ENCODE results near the gene CACNA1A.

The CACNA1A gene

DNA sequence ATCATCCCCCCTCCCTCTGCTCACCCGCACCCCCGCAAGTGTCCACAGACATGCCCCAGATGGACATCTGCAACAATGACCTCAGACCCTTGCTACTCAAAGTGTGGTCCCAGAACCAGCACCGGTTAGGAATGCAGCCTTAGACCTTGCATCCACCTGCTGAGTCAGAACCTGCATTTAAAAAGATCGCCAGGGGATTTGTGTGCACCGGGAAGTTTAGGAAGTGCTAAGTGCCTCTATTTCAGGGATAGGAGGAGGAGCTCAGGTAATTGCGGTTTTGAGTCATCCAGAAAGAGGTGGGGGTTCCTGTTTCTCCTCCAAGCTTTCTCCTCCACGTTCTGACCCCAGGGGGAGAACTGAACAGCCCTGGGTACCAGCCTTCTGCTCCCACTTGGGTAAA lies 46.2 kb downstream of the CACNA1A start:
- Histone ChIP-seq H3K4me3 (replicated peaks; ENCODE audit: insufficient read depth, low read length) (no peak overlapping the region), H3K27me3 (ENCODE audit: insufficient read depth, poor library complexity, severe bottlenecking) (no peaks in the 10 kb centered on the region), H3K27ac (replicated peaks) (no peak overlapping the region)
- TF ChIP-seq GABPA (IDR thresholded peaks at IDR 0.05; ENCODE audit: low read depth) (no peak), CTCF (IDR thresholded peaks at IDR 0.05; ENCODE audit: insufficient read depth, low read length) (no peak)
- DNase-seq (ENCODE audit: low read depth in 1 of 2, low spot score in 1 of 2): no peak

DNA sequence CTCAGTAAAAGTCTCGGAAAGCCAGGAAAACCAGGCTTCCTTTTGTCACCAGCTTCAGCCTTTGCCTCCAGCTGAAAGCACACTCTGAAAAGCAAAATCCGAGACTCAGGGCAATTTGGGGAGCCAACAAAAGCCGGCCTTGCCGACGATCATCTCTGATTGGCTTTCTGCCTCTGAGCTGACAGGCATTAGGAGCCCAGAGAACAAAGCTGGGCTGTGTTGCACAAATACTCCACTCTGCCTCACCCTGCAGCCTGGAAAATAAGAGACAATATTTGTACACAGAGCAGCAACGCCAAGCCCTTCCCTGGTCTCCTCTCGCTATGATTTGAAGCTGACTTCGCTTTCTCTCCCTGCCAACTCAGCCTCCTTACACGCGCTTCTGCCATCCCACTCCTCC lies 46.9 kb downstream of the CACNA1A start:
- Histone ChIP-seq H3K27ac (replicated peaks) (no peak overlapping the region), H3K4me3 (replicated peaks; ENCODE audit: insufficient read depth, low read length) (no peak overlapping the region), H3K27me3 (ENCODE audit: insufficient read depth, poor library complexity, severe bottlenecking) (no peaks in the 10 kb centered on the region)
- TF ChIP-seq, protein P1, sequence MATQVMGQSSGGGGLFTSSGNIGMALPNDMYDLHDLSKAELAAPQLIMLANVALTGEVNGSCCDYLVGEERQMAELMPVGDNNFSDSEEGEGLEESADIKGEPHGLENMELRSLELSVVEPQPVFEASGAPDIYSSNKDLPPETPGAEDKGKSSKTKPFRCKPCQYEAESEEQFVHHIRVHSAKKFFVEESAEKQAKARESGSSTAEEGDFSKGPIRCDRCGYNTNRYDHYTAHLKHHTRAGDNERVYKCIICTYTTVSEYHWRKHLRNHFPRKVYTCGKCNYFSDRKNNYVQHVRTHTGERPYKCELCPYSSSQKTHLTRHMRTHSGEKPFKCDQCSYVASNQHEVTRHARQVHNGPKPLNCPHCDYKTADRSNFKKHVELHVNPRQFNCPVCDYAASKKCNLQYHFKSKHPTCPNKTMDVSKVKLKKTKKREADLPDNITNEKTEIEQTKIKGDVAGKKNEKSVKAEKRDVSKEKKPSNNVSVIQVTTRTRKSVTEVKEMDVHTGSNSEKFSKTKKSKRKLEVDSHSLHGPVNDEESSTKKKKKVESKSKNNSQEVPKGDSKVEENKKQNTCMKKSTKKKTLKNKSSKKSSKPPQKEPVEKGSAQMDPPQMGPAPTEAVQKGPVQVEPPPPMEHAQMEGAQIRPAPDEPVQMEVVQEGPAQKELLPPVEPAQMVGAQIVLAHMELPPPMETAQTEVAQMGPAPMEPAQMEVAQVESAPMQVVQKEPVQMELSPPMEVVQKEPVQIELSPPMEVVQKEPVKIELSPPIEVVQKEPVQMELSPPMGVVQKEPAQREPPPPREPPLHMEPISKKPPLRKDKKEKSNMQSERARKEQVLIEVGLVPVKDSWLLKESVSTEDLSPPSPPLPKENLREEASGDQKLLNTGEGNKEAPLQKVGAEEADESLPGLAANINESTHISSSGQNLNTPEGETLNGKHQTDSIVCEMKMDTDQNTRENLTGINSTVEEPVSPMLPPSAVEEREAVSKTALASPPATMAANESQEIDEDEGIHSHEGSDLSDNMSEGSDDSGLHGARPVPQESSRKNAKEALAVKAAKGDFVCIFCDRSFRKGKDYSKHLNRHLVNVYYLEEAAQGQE (IDR thresholded peaks at IDR 0.05; ENCODE audit: insufficient replicate concordance, low read depth): no peak
- TF ChIP-seq SPI1 (IDR thresholded peaks at IDR 0.05; ENCODE audit: borderline replicate concordance, low read depth) (no peak), GABPA (IDR thresholded peaks at IDR 0.05; ENCODE audit: low read depth) (no peak), POLR2AphosphoS5 (IDR thresholded peaks at IDR 0.05; ENCODE audit: low read depth) (no peak), CTCF (IDR thresholded peaks at IDR 0.05; ENCODE audit: insufficient read depth, low read length) (no peak)
- DNase-seq (ENCODE audit: low read depth in 1 of 2, low spot score in 1 of 2): no peak

DNA sequence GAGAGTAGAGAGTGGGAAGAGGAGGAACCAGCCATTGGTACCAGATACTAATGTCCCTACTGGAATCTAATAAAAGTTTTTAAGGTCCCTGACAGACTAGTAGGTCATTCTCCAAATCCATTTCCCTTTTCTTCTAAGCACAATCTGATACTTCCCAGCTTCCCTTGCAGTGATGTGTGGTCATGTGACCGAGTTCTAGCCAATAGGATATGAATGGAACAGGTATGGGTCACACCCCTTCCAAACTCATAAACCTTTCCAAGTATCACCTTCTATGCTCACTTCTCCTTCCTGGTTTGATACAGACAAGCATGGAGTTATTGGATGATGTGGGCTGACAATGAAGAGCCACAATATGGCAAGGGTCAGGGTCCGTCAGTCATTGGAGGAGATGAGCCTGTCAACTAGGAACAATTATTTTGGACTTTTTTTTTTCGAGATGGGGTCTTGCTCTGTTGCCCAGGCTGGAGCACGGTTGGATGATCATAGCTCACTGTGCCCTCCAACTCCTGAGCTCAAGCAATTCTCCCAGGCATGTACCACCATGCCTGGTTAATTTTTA lies 54.8 kb downstream of the CACNA1A start:
- no peak for DNase-seq (ENCODE audit: low read depth in 1 of 2, low spot score in 1 of 2)
- TF ChIP-seq, protein P1 (IDR thresholded peaks at IDR 0.05; ENCODE audit: insufficient replicate concordance, low read depth): no peak
- TF ChIP-seq CTCF (IDR thresholded peaks at IDR 0.05; ENCODE audit: insufficient read depth, low read length): no peak
- no peak for TF ChIP-seq POLR2AphosphoS5 (IDR thresholded peaks at IDR 0.05; ENCODE audit: low read depth)
- TF ChIP-seq SPI1 (IDR thresholded peaks at IDR 0.05; ENCODE audit: borderline replicate concordance, low read depth): no peak
- TF ChIP-seq GABPA (IDR thresholded peaks at IDR 0.05; ENCODE audit: low read depth): no peak
- no peaks in the 10 kb centered on the region for H3K27me3 ChIP-seq (ENCODE audit: insufficient read depth, poor library complexity, severe bottlenecking)
- H3K27ac ChIP-seq (replicated peaks): no peak overlapping the region
- H3K4me3 ChIP-seq (replicated peaks; ENCODE audit: insufficient read depth, low read length): no peak overlapping the region

DNA sequence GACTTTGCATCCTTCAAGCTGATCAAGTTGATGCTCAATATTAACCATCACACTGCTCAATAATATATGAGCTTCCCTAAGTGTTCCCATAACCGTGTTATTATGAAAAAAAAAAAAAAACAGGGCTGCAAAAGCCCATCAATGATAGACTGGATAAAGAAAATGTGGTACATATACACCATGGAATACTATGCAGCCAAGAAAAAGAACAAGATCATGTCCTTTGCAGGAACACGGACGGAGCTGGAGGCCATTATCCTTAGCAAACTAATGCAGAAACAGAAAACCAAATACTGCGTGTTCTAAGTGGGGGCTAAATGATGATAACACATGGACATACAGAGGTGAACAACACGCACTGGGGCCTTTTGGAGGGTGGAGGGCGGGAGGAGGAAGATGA lies 58.3 kb downstream of the CACNA1A start:
- H3K4me3 ChIP-seq (replicated peaks; ENCODE audit: insufficient read depth, low read length): no peak overlapping the region
- DNase-seq (ENCODE audit: low read depth in 1 of 2, low spot score in 1 of 2): no peak
- TF ChIP-seq POLR2AphosphoS5 (IDR thresholded peaks at IDR 0.05; ENCODE audit: low read depth): no peak
- TF ChIP-seq, protein P1 (IDR thresholded peaks at IDR 0.05; ENCODE audit: insufficient replicate concordance, low read depth): no peak
- no peak for TF ChIP-seq CTCF (IDR thresholded peaks at IDR 0.05; ENCODE audit: insufficient read depth, low read length)
- TF ChIP-seq GABPA (IDR thresholded peaks at IDR 0.05; ENCODE audit: low read depth): no peak
- TF ChIP-seq SPI1 (IDR thresholded peaks at IDR 0.05; ENCODE audit: borderline replicate concordance, low read depth): no peak
- H3K27me3 ChIP-seq (ENCODE audit: insufficient read depth, poor library complexity, severe bottlenecking): no peaks in the 10 kb centered on the region
- H3K27ac ChIP-seq (replicated peaks): no peak overlapping the region
